HG03342 (cell line): ENCODE results near the gene ANKS1A.

Experiments
- ATAC-seq: cut with Tn5 transposase; IDR thresholded peaks from one replicate; pipeline ENCODE4 v1.9.1; 2021; ENCODE audit warnings: mild to moderate bottlenecking, moderate library complexity; ENCODE audit not compliant: unreplicated experiment

ANKS1A gene

GRCh38 chr6:35051396-35051795 lies 162.3 kb downstream of the ANKS1A start:
- no peak for ATAC-seq

- ATAC-seq, result no peak
Observed at GRCh38 chr6:35051997-35052583, 163.0 kb downstream of the ANKS1A start.

DNA sequence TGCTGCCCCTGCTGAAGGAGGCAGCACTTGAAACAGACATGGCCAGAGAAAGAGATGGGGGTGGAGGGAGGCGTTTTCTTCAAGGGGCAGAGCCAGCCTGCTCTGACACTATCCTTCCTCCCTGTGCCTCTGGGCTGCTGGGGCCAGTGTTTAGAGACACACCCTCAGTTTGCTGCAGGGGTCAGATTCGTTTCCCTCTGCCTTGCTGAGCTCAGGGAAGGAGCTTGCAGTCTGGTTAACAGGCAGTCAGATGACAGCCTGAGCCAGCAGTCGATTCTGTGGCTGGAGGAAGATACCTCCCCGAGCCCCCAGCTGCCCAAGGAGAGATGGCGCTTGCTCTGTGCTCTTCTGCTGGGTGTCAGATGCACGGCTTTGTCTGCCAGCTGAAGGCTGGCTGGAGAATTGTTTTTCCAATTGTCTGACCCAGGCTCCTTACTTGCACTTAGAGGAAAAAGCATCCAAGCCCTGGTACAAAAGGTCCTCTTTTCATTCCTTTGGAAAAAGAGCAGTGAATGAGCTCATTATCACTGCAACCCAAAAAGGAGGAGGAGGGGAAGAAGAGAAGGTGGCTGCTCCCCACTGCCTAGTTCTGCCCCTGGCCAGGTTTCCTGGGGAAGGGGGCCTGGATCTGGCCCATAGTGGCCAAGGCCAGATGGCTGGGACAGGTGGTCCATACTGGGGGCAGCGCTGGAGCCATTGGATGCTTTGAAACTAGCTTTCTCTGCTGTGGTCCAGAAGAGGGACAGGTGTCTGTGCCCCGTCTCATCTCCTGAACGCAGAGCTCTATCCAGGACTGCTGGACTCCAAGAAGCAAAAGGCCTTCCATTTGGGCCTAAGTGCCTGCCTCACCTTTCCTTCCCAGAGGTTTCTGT lies 163.9 kb downstream of the ANKS1A start:
- no peak for ATAC-seq

GRCh38 chr6:35053701-35054100 lies 164.6 kb downstream of the ANKS1A start:
- ATAC-seq, result no peak

DNA sequence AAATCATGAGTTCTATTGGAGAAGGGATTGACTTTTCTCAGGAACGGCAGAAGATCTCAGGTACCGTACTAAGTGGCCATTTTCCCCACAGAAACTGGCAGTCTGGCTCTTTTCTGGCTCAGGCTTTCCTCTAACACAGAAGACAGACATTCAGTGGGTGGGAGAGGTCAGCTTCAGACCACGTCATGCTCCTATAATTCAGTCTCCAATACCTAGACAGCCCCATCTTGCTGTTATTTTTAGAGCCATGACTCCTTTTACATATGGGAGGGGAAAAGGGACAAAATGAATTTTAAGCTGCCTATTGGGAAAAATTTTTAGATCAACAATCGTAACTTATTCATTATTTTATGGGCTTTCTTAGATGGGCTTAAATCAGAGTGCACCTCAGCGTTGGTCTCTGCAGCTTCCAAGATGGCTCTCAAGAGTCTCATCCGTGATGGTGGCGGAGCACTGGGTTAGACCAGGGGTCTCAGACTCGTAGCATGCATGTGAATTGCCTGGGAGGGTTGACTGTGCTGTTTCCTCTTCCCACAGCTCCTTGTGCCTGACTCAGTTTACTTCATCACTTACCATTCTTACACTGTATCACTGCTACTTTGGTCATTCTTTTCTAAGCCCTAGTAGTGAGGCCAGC lies 165.2 kb downstream of the ANKS1A start:
- ATAC-seq, result no peak

DNA sequence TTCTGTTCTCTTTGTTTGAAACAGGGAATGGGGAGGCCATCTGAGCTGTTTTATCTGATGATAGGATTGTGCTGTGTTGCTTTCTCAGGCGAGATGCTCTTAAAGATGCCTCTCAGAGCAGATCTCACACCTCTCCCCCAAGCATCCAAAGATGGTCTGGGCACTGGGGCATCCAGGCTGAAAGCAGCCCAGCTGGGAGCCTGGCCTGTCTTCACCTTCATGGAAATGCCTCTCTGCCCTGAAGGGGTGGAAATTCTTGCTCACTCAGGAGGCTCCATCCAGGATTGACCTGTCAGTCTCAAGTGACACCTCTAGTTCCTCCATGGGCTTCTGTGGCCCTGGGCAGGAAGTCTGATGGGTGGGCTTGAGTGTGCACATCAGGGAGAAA lies 165.7 kb downstream of the ANKS1A start:
- ATAC-seq, result no peak

GRCh38 chr6:35055891-35056290 lies 166.8 kb downstream of the ANKS1A start:
- no peak for ATAC-seq

- ATAC-seq, result no peak
Observed at GRCh38 chr6:35056952-35057351, 167.9 kb downstream of the ANKS1A start.

- ATAC-seq, result no peak
Observed at GRCh38 chr6:35057449-35058357, 168.6 kb downstream of the ANKS1A start.

DNA sequence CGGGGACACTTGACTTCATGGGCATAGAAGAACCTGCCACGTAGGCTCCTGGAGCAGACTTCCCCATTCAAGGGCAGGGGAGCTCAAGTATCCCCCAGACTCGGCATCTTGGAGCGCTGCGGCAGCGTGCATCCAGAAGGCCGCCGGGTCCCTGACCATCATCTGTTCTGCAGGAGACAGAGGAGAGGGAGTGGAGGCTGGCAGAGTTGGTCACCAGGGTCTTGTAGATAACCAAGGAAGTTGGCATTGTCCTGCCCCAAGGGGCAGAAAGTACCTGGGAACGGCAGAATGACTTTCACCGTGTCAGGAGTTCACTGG lies 169.3 kb downstream of the ANKS1A start:
- no peak for ATAC-seq

- ATAC-seq, result no peak
Observed at GRCh38 chr6:35058865-35059522, 169.9 kb downstream of the ANKS1A start.

DNA sequence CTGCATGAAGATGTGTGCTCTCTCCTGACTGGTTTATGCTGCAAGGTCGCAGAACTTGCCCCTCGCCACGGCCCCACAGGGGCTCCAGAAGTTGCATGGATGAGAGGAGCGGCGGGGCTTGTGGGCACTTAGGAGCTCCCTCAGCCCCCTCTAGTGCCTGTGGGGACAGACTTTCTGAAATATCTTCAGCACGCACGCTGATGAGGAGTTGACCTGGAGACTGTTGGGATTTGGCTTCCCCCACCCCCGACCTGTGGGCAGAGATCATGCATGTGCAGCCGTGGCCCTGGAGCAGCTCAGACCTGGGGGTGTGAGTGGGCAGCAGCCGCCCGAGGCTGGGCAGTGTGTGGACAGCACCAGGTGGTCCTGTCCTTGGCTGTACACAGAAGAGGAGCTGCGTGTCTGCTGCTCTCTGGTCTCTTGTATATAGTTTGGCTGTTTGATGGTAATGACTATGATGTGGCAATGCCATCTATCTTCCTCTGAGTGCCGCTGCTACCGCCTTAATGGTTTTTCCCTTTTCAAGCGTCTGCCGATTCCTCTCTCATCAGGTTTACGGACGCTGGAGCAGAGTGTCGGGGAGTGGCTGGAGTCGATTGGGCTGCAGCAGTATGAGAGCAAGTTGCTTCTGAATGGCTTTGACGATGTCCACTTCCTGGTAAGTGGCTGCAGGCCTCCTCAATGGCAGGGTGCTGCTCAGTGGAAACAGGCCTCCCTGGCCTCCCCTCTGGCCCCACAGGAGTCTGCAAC lies 170.7 kb downstream of the ANKS1A start:
- ATAC-seq, result no peak

DNA sequence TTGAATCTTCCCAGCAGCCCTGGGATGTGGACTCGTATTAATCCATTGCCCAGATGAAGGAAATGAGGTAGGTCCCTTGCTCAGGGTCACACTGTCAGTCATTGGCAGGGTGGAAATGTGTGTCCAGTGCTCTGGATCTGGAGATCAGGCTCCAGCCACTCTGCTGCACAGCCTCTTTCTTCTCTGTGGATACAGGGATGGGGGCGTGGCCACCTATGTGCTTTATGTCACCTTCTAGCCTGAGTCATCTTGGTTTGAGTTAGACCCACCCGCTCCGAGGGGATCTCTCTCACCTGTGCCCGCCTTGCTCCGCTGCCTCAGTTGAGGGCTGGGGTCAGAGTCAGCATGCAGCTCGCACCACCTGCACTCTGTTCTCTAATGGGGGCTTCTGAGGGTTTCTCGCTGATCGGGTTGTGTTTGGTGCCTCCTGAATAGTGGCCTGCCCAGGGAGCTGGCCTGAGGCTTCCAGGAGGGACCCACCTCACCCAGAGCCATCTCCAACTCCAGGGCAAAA lies 172.1 kb downstream of the ANKS1A start:
- ATAC-seq, result no peak

DNA sequence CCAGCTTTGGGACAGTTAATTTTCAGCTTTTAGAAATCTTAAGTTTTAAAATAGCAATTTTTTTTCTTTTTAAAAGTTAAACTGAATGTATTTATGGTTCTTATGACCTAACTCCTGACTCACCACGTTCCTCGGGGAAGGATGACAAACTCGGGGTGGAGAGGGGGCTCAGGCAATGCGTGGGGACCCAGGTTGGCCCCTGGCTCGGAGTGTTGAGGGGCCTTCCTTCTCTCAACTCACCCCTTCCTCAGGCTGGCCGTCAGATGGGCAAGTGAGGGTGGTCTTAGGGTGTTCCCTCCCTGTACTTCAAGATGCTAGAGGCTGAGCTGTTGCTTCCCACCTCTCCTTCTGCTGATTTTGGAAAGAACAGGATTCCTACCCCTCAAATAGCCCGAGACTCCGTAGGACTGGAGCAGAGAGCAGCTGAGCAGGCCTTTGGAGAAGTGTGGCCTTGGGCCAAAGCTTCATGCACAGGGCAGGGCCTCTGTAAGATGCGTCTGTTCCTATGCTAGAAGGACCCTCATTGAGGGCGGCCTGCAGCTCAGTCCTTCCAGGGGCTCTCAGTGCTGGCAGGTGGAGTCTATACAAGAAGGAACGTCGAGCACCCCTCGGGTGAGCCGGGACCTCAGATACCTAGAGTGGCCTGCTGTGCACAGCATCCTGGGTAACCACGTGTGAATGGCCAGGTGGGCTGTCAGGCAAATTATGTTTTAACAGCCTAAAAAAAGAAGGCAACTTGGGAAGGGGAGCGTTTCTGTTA lies 172.8 kb downstream of the ANKS1A start:
- ATAC-seq, result no peak

- no peak for ATAC-seq
Observed at GRCh38 chr6:35062676-35063574, 173.9 kb downstream of the ANKS1A start.

DNA sequence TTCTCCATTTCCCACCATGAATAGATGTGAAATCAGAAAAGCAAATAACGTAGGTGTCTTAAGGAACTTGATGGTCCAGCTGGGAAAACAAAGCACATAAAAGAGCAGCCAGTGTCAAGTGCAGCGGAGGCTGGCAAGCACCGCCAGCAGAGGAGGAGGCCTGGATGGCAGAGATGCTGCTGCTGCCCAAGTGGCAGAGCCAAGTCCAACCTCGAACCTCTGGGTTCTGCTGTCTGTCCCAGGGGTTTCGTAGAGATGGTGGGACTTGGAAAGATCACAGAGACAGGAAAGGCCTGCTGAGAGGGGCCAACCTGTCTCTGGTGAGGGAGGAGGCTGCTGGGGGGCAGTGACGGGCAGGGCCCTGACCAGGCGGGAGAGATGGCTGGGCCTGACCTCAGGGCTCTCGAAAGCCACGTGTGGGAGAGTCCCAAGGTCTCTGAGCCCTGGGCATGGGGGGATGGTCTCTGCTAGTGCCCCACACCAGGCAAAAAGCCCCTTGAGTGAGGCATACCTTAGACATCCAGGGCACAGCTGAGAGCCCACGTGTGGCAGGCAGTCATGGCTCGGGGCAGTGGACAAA lies 174.7 kb downstream of the ANKS1A start:
- ATAC-seq, result no peak

- ATAC-seq, result no peak
Observed at GRCh38 chr6:35064290-35064689, 175.2 kb downstream of the ANKS1A start.
